ENCODE results near the gene SPC24.

SPC24 gene, protein sequence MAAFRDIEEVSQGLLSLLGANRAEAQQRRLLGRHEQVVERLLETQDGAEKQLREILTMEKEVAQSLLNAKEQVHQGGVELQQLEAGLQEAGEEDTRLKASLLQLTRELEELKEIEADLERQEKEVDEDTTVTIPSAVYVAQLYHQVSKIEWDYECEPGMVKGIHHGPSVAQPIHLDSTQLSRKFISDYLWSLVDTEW

DNA sequence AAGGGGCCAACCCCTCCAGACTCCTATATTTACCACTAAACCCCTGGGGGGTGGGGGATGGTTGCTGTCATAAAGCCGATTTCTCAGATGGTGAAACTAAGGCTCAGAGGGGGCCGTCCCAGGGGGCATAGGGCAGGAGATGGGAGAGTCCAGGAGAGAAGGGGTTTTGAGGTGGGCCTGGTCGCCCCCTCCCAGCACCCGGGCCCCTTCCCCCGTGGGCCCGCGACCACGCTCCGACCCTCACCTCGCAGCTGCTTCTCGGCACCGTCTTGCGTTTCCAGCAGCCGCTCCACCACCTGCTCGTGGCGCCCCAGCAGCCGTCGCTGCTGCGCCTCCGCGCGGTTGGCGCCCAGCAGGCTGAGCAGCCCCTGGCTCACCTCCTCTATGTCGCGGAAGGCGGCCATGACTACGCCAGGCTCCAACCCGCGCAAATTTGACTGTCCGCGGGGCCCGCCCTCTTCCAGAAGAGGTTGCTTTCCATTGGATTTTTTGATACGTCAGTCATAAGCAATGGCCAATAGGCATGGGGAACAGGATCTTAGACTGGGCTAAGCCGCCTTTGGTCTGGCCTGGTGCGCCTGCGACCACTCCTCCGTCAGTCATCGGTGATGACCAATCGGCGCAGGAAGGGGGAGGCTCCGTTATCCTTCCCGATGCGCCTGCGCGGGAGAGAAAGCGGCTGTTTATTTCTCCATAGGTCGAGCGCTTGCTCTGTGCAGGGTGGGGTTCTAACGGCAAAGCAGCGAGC is at the start of gene SPC24:
Gene SPC24, minus strand, starts transcription at position 410 of the 748 bp plus-strand sequence. Its CDS starts 6 bp downstream, at position 404.
- peak; percentile 99 for DNase-seq (ENCODE audit: low spot score)

DNA sequence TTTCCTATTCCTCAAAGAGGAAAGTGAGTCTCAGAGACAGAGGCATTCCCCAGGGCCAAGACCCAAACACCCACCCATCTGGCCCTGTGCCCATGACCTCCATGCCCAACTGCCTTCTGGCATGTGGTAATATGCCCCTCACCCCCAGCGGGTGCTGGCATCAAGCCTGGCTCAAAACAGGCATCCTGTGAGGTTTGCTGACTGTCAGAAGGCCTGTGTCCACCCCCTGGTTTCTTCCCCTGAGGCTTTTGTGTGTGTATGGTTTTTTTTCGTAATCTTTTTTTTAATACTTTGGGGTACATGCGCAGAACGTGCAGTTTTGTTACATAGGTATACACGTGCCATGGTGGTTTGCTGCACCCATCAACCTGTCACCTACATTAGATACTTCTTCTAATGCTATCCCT is 49.4 kb upstream of the SPC24 start:
- no peak for DNase-seq (ENCODE audit: low spot score)

DNA sequence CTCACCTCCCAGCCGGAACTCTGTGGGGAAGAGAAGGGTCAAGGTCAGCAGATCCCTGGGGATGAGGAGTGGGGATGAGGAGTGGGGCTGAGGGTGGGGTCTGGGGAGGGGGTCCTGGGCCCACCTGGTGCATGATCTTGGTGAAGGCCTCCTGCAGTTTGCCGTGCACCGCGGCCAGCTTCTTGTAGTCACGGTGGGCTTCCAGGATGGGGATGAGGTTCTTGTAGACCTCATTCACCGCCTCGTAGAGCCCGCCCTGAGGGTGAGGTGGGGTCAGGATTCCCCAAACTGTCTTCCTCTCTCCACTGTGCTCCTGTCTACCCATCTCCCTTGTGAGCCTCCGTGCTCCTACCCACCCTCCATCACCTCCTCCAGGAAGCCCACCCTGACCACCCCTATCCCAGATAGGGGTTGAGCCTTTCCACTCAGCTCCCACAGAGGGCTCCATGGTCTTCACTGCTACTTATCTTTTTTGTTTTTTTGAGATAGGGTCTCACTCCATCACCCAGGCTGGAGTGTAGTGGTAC is 48.6 kb upstream of the SPC24 start:
- no peak for DNase-seq (ENCODE audit: low spot score)

DNA sequence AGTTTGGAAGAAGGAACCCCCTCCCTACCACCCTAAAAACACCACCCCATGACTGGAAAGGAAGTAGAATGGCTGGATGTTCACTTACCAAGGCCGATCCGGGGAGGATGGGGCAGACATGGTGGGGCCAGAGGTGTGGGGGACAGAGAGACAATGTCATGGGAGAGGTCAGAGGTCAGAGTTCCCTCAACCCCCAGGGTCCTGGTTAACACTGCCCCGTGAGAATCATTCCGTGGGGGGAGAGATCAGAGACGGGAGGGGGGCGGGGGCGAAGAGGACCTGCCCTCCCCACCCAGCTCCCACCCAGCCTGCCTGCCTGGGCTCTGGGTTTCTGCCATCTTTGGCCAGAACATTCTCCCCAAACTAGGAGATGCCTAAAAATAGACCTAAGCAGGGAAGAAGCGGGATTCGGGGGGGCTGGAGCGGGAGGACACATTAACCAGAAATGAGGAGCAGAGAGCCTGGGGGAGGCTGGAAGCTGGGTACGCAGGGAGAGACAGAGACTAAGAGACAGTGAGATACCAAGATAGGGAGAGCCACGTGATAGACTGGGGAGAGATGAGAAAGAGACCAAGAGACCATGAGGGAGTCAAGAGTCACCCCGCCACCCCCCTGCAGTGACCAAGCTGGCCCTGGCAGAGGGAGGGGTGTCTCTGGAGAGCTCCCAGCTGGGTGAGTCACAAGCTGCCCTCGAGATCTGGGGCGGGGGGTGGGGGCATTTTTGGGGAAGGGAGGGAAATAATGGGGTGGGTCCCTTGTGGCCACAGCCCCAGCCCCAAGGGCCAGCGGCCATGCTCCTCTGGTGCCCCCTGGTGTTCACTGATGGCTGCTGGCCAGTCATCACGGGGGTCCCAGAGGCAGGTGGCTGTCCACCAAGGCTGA is 47.9 kb upstream of the SPC24 start:
- peak; percentile 47 for DNase-seq (ENCODE audit: low spot score)

DNA sequence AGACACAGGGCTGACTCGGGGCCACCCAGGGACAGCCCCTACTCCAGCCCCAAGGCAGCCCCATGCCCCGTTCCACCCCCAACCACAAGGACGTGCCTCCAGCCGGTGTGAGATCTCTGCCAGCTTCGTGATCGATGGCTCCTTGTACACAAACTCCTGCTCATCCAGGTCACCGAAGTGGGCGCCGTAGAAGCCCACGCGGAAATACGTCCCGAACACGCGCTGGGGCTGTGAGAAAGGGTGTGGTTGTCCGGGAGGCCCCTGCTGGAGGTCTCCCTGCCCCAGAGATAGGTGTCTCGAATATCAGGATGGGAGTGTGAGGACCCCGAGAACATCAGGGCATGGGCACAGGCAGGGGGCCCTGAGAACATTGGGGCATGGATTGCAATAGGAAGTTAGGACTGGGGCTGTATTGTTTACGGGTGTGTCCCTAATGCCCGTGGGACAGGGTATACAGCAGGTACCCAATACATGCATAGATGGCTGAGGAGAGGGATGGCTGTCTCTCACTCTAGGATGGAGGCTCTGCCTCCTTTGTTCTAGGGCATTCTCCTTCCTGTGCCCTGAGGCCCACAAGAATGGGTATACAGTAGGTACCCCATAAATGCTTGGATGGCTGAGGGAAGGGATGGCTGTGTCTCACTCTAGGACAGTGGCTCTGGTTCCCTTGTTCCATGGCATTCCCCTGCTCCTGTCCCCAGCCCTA is 47.1 kb upstream of the SPC24 start:
- no peak for DNase-seq (ENCODE audit: low spot score)

DNA sequence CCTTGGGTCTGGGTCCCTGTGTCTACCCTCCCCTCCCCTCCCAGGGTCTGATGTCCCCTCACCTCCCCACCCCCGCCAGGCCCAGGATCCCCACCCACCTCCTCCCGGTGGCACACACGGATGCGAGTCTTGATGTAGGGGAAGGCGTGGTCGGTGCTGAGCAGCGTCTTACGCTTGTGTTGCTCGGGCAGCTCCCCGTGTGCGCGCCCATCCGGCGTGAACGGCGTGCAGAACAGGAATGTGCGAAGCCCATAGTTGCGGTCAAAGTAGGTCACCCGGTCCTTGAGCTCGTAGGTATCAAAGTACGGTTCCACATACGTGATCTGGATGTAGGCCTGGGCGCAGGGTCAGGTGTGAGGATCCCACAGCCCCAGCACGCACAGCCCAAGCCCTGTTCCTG is 46.2 kb upstream of the SPC24 start:
- no peak for DNase-seq (ENCODE audit: low spot score)

DNA sequence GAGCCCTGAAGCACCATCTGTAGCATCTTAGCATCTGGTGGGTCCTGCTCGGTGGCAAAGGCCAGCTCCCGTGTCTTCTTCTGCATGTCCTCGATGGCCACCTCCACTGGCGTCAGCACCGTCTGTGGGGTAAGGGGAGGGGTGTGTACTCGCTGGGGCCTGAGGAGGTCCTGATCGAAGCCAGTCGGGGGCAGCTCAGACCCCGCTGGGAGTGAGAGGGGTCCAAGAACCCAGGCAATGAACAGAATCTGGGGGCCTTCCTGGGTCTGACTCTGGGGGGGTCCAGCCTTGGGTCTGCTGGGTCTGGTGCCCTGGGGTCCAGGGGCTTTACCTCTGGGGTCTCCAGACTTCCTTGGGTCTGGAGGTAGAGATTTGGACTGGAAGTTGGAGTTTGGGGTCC is 45.3 kb upstream of the SPC24 start:
- no peak for DNase-seq (ENCODE audit: low spot score)

DNA sequence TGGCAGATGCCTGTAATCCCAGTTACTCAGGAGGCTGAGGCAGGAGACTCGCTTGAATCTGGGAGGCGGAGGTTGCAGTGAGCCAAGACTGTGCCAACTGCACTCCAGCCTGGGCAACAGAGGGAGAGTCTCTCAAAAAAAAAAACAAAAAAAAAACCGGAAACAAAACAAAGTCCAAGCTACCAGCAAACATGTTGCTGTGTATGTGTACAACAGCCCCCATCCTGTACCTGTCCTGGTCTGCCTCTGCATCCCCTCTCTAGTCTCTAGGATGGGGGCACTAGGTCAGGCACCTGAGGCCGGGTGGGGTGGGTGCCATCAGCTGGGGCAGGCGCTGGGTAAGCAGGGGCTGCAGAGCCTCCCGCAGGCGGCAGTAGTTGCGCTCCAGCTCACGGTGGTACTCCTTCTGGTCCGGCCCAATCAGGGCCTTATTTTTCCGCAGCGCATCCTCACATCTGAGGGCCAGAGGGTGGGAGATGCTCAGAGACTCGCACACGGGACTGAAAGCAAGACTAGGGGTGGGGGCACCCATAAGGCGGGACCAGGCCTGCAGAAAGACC is 44.5 kb upstream of the SPC24 start:
- no peak for DNase-seq (ENCODE audit: low spot score)

DNA sequence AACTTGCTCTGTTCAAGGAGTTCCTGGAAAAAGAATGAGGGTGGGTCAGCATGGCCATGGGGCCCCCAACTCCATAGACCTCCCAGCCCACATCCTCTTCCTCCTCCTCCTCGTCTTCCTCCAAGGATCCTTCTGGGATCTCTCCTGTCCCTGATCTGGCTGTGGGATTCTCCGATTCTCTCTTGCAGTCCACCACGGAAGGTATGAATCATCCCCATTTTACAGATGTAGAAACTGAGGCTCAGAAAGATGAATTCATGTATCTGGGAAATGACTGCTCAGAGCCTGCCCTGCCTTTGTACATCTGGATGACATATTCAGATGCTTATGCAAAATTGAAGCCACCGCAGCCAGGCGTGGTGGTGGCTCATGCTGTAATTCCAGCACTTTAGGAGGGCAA is 43.9 kb upstream of the SPC24 start:
- no peak for DNase-seq (ENCODE audit: low spot score)

DNA sequence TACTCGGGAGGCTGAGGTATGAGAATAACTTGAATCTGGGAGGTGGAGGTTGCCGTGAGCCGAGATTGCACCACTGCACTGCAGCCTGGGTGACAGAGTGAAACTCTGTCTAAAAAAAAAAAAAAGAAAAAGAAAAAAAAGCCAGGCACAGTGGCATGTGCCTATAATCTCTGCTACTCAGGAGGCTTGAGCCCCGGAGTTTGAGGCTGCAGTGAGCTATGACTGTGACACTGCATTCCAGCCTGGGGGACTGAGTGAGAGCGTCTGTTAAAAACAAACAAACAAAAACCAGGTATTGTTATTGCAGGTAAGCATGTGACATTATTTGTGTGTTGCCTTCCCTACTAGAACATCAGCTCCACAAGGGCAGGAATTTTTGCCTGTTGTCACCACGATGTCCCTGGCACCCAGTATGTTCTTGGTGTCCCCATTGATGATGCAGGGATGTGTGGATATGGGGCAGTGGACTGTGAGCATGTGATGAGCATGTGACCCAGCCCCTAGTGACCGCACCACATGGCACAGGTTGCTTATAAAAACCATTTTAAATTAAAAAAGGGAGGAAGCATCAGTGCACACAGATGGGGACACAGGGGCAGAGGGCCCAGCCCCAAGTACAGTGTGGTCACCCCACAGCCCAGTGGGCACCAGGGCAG is 43.3 kb upstream of the SPC24 start:
- no peak for DNase-seq (ENCODE audit: low spot score)

DNA sequence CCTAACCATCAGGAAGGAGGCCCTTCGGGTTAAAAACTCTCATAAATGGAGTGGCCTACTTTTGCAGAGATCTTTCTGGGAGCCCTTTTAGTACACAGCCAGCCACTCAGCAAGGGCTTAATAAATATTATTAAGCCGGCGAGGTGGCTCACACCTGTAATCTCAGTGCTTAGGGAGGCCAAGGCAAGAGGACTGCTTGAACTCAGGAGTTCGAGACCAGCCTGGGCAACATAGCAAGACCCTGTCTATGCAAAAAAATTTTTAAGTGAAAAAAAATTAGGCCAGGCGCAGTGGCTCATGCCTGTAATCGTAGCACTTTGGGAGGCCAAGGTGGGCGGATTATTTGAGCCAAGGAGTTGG is 42.6 kb upstream of the SPC24 start:
- DNase-seq (ENCODE audit: low spot score), result no peak

DNA sequence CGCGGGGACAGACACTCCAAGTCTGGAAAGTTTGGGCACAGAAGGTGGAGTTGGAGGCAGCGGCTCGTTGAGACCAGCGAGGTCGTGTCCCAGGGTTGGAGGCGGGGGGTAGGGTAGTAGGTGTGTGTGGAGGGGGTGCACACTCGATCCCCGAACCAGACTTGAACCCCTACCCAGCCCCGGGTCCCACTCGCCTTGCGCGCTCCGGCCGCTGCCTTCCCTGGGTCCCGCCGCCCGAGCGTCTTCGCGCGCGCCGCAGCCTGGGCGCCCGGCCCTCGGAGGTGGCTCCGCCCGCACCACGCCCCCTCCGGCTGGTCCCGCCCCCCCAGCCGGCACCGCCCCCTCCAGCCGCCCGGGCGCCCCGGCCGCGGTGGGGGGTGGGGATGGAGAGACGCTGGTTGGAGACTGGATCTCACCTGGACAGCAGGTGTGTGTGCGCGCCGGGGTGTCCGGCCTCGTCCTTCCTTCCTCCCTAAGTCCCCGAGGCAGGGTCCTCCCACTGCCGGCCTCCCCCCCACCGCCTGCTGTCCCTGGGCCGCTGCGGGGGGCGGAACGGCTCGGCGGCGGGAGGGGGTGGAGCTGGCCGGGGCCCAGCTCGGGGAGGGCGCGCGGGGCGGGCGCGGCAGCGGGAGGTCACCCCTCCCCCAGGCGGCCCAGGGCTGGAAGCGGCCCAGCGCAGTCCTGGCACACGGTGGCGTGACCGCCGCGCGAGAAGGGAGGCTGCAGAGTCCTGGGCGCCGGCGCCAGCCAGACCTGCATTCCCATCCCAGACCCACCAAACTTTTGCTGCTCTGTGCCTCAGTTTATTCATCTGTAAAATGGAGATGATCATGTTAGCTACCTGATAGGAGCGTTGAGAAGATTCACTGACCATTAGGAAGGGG is 42.0 kb upstream of the SPC24 start, which contains the start of gene KANK2:
Gene KANK2, minus strand, starts transcription at position 255 of the 884 bp plus-strand sequence. CDS start 3,034 bp downstream, outside the sequence.
- peak; percentile 68 for DNase-seq (ENCODE audit: low spot score)

DNA sequence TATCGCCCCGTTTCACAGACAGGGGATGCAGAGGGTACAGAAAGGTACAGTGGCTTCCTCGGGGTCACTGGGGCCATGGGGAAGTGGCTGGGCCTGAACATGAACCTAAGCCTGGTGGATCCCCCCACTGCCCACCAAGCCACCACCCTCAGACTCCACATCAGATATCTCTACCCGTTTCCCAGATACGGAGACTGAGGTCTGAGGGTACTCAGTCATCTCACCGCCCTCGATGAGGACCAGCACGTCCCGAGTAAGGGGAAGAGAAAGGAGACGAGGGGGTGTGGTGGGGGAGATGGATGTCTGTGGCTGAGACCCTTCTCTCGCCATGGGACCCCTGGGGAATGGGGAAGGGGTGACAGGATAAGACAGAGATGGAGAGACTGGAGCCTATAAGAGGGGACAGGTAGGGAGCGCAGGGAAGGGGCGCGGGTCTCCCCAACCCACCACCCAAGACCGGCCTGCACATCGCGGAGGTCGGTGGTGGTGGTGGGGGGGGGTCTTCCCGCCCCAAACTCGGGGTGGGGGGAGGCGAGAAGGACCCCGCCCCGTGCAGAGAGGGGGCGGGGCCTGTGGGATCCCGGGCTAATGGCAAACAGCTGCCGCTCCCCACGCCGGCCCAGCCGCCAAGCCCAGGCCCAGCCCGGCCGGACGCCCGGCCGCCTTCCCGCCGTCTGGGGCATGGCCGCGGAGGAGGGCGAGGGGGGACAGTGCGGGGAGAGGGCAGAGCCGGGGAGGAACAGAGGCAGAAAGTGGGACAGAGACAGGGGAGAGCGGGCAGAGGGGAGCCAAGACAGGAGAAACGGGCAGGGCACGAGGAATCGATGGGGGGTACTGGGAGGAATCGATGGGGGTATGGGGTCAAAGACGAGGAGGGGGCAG is 41.1 kb upstream of the SPC24 start:
- no peak for DNase-seq (ENCODE audit: low spot score)

DNA sequence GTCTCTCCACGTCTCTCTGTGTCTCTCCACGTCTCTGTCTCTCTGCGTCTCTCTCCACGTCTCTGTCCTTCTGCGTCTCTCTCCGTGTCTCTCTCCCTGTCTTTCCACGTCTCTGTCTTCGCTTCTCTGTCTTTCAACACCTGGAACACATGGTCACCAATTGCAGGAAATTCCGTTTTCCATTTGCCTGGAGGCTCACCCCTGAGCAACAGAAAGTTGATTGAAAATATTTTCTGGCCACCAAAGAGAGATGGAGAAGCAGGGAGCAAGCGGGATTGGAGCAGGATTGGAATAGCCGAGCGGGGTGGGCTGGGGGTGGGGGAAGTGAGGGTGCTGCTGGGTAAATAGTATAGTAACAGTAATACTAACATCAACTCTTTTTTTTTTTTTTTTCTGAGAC is 40.1 kb upstream of the SPC24 start:
- DNase-seq (ENCODE audit: low spot score), result no peak

DNA sequence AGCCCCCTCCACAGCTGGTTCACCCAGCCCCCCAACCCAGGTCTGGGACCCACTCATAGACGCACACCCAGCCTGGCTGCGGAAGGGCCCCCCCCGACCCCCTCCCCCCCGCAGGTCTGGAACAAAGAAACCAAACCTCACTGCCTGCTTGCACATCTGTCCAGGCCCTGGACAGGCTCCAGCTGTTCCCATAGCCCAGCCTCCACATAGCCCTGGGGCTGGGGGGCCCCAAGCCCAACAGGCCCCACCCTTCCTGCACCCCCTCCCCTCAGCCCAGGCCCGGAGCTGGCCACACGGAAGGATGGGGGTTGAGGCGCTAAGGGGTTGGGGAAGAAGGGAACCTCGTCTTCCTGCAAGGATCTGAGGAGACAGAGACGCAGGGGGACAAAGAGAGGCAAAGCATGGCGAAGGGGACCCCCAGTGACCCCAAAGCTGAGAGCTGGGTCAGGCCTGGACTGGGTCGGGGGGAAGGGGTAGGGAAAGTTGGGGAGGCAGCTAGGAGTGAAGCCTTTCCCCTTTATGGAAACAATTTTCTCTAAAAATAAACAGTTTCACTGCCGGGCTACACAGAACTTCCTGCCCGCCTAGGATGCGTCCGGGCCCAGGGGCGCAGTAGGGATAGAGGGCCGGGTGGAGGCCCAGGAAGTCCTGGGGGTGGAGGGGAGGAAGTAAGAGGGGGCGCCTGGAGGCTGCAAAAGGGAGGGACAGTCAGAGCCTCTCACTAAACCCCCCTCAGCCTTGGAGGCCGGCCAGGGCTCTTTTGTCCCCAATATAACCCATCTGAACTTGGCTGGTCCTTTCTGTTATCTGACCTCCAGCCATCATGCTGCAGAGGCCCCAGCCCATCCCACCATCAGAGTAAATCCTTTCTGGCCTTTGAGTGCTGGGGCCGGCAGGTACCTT is 39.3 kb upstream of the SPC24 start:
- no peak for DNase-seq (ENCODE audit: low spot score)

DNA sequence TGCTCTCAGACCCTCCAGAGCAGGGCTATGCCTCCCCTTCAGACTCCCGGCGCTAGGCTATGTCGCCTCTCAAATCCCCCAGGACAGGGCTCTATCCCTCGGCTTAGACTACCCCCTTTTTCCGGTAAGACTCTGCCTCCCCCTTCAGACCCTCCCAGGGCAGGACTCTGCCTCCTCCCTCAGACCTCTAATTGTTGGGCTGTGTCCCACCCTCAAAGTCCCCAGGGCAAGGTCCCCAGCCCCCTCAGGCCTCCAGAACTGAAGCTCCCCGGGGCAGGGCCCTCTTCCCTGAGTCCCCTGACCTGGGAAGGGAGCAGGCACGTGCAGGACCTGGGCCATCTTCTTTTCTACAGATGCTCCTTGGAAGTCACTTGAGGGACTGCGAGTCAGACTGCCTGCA is 38.6 kb upstream of the SPC24 start:
- DNase-seq (ENCODE audit: low spot score), result no peak

DNA sequence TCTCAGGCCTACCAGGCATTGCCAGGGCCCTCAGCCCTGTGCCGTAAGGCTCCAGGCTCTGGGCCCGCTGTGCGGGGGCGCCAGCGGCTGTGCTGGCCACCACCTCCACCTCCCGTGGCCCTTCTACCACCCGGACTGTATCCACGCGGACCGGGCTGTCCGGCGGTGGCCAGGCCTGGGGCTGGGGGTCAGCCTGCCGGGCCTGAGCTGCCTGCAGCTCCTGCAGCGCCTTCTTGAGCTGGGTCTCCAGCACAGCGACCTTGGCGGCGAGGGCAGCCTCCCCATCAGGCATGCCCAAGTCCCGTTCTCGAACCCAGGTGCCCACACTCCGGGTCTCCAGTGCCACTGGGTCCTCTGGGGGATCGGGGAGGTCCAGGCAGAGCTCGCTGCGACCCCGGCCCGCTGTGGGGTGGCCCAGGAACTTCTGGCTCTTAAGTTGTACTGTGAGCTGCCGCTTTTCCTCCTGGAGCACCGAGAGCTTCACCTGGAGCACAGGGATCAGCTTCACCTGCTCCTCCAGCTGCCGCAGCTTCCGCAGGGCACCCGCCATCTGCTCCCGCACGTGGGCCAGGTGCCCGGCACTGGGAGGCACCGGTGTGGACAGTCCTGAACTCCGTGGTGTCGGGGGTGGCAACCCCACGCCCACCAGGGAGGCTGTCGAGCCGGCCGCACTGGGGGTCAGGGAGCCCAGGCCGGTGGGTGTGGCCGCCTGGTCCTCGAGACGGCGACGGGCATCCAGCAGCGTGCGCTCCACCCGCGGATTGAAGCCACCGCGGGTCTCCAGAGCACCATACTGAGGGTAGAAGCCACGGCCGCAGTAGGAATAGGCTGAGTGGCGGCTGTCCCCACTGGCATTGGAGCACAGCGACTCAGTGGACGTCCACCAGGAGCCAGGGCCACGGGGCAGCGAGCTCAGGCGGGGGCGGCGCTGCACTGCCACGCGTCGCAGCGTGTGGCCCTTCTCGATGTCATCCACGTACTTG is 37.7 kb upstream of the SPC24 start:
- DNase-seq (ENCODE audit: low spot score), result no peak
